Osteoblast (primary cell): ENCODE measurements around the gene MTFMT. TPM values are rescaled to one million over a fixed set of nuclear protein-coding genes. Genes with fewer than 3 reads are reported as not detected.

Source experiments
- DNase-seq: peaks from one replicate; pipeline ENCODE4 v3.0.0; 2011; ENCODE audit warnings: low spot score, mixed read lengths; ENCODE audit not compliant: insufficient read length; ENCODE audit errors: missing footprints
- H2AFZ ChIP-seq: 2 replicates; pipeline ENCODE4 v1.6.0; 2011; ENCODE audit warnings: mild to moderate bottlenecking, low read length
- H3K27ac ChIP-seq: 2 replicates; pipeline ENCODE4 v1.5.1; 2011; ENCODE audit warnings: mild to moderate bottlenecking, low read depth, low read length, moderate library complexity
- H3K27me3 ChIP-seq: 2 replicates; pipeline ENCODE4 v1.6.0; 2012; ENCODE audit warnings: mild to moderate bottlenecking, control low read depth, inconsistent platforms, low read length, moderate library complexity; ENCODE audit not compliant: insufficient read depth
- H3K36me3 ChIP-seq: 2 replicates; pipeline ENCODE4 v1.5.1; 2011; ENCODE audit warnings: mild to moderate bottlenecking, low read length, control low read depth, moderate library complexity; ENCODE audit not compliant: insufficient read depth
- H3K4me1 ChIP-seq: 2 replicates; pipeline ENCODE4 v1.5.1; 2011; ENCODE audit warnings: mild to moderate bottlenecking, low read length, control low read depth, moderate library complexity; ENCODE audit not compliant: insufficient read depth
- H3K4me2 ChIP-seq: 2 replicates; pipeline ENCODE4 v1.6.0; 2011; ENCODE audit warnings: mild to moderate bottlenecking, low read length; ENCODE audit not compliant: insufficient read depth
- H3K4me3 ChIP-seq: fragments of 200-600 bp; sonication (generic); 3 replicates; pipeline ENCODE4 v1.5.1; 2012; ENCODE audit warnings: mild to moderate bottlenecking, low read length, inconsistent platforms; ENCODE audit not compliant: insufficient read depth
- H3K79me2 ChIP-seq: 2 replicates; pipeline ENCODE4 v1.6.0; 2012; ENCODE audit warnings: mild to moderate bottlenecking, low read length, control low read depth, inconsistent platforms; ENCODE audit not compliant: insufficient read depth
- H3K9me3 ChIP-seq: 2 replicates; pipeline ENCODE4 v1.5.1; 2011; ENCODE audit warnings: low read depth, low read length, control low read depth
- H4K20me1 ChIP-seq: 2 replicates; pipeline ENCODE4 v1.6.0; 2012; ENCODE audit warnings: mild to moderate bottlenecking, low read length, control low read depth; ENCODE audit not compliant: insufficient read depth
- total RNA-seq: library from RNA; depleted of rRNA; stranded (reverse); fragments of >200 nt; gene quantifications from 2 replicates; pipeline ENCODE4 v1.2.3, GENCODE V29; 2012
- TF ChIP-seq, protein P1 (sequence below): IDR thresholded peaks from 2 replicates; pipeline ENCODE4 v1.5.1; 2011; ENCODE audit warnings: mild to moderate bottlenecking, low read depth, low read length, moderate library complexity; ENCODE audit errors: extremely low read depth

Gene MTFMT
- total RNA-seq, 1 donor = 31.8 TPM

GRCh38 chr15:65054333-65055200, 25.1 kb upstream of the MTFMT start:
- no peaks in the 10 kb centered on the region for H3K79me2 ChIP-seq
- no peak overlapping the region for H3K4me3 ChIP-seq
- DNase-seq = peak; percentile 97
- no peaks in the 10 kb centered on the region for H3K36me3 ChIP-seq
- H3K27ac ChIP-seq = no peak overlapping the region
- no peaks in the 10 kb centered on the region for H3K9me3 ChIP-seq
- no peaks in the 10 kb centered on the region for H4K20me1 ChIP-seq
- no peaks in the 10 kb centered on the region for H3K27me3 ChIP-seq
- TF ChIP-seq, protein P1, sequence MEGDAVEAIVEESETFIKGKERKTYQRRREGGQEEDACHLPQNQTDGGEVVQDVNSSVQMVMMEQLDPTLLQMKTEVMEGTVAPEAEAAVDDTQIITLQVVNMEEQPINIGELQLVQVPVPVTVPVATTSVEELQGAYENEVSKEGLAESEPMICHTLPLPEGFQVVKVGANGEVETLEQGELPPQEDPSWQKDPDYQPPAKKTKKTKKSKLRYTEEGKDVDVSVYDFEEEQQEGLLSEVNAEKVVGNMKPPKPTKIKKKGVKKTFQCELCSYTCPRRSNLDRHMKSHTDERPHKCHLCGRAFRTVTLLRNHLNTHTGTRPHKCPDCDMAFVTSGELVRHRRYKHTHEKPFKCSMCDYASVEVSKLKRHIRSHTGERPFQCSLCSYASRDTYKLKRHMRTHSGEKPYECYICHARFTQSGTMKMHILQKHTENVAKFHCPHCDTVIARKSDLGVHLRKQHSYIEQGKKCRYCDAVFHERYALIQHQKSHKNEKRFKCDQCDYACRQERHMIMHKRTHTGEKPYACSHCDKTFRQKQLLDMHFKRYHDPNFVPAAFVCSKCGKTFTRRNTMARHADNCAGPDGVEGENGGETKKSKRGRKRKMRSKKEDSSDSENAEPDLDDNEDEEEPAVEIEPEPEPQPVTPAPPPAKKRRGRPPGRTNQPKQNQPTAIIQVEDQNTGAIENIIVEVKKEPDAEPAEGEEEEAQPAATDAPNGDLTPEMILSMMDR = peak; percentile 95
- H3K4me1 ChIP-seq = peaks cover 6% of the 10 kb centered on the region
- H2AFZ ChIP-seq = no peak overlapping the region
- H3K4me2 ChIP-seq = no peak overlapping the region

DNA sequence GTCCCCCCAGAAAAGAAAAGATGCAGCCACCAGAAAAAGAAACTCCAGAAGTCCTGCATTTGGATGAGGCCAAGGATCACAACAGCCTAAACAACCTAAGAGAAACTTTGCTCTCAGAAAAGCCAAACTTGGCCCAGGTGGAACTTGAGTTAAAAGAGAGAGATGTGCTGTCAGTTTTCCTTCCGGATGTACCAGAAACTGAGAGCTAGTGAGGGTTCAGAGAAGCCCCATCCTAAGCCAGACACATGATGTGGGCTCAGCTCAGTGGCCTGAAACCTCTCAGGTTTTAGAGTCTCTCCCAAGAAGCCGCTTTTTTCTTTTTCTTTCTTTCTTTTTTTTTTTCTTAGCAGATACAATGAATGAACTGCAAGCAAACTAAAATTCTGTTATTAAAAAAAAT, 23.5 kb upstream of the MTFMT start:
- no peaks in the 10 kb centered on the region for H3K27me3 ChIP-seq
- peaks cover 10% of the 10 kb centered on the region for H3K4me1 ChIP-seq
- H2AFZ ChIP-seq = no peak overlapping the region
- no peaks in the 10 kb centered on the region for H4K20me1 ChIP-seq
- H3K9me3 ChIP-seq = no peaks in the 10 kb centered on the region
- H3K4me2 ChIP-seq = no peak overlapping the region
- H3K4me3 ChIP-seq = no peak overlapping the region
- H3K27ac ChIP-seq = no peak overlapping the region
- H3K36me3 ChIP-seq = no peaks in the 10 kb centered on the region
- no peaks in the 10 kb centered on the region for H3K79me2 ChIP-seq
- no peak for DNase-seq
- TF ChIP-seq, protein P1 = no peak

- Histone ChIP-seq H3K4me2 (no peak overlapping the region), H3K36me3 (no peaks in the 10 kb centered on the region), H2AFZ (no peak overlapping the region), H3K9me3 (no peaks in the 10 kb centered on the region), H3K4me3 (no peak overlapping the region), H3K27ac (no peak overlapping the region), H3K27me3 (no peaks in the 10 kb centered on the region), H3K79me2 (no peaks in the 10 kb centered on the region), H3K4me1 (peaks cover 10% of the 10 kb centered on the region), H4K20me1 (no peaks in the 10 kb centered on the region)
- DNase-seq = no peak
- TF ChIP-seq, protein P1 = no peak
Observed at GRCh38 chr15:65051266-65051665, 21.8 kb upstream of the MTFMT start.

DNA sequence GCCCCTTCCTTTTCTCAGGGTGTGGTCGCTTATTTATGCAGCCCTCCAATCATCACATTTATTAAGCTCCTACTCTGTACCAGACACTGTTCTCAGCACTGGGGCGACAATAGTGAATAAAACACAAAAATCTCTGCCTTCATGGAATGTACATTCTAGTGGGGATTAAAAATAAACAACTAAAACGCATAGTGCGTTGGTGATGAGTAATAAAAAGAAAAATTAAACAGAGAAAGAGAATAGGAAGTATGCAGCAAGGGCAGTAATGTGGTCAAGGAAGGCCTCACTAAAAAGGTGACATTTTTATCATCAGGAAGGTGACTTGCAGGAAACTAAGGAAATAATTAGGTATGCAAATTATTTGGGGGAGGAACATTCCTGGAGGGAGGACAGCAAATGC, 20.8 kb upstream of the MTFMT start:
- Histone ChIP-seq H3K9me3 (no peaks in the 10 kb centered on the region), H3K4me1 (peaks cover 6% of the 10 kb centered on the region), H3K36me3 (no peaks in the 10 kb centered on the region), H3K27me3 (no peaks in the 10 kb centered on the region), H4K20me1 (no peaks in the 10 kb centered on the region), H3K4me2 (no peak overlapping the region), H3K27ac (no peak overlapping the region), H3K4me3 (no peak overlapping the region), H2AFZ (no peak overlapping the region), H3K79me2 (no peaks in the 10 kb centered on the region)
- DNase-seq = no peak
- TF ChIP-seq, protein P1 = no peak
